Inflammatory macrophage treated with lipopolysaccharide for 4 hours (primary cell): Measurements from ENCODE around the gene SPRN.
"Not testable (repeated sequence)": the region's sequence is repeated elsewhere in the genome, so short reads cannot be mapped to it uniquely, and the experiment has no call there.

Source experiments
- DNase-seq: peaks from one replicate; pipeline ENCODE4 v3.0.0-alpha.2; 2020

The SPRN gene

GRCh38 chr10:133405272-133405671 is 19.2 kb downstream of the SPRN start:
- DNase-seq: no peak

- DNase-seq: peak; percentile 73
Observed at GRCh38 chr10:133403784-133404183, 20.6 kb downstream of the SPRN start.

GRCh38 chr10:133403359-133403758 is 21.1 kb downstream of the SPRN start:
- no peak for DNase-seq

GRCh38 chr10:133401981-133402725 is 22.3 kb downstream of the SPRN start:
- DNase-seq: no peak

- DNase-seq: no peak
Observed at GRCh38 chr10:133401500-133401899, 22.9 kb downstream of the SPRN start.

GRCh38 chr10:133400624-133401424 is 23.6 kb downstream of the SPRN start:
- peak; percentile 79 for DNase-seq

GRCh38 chr10:133399123-133399601 is 25.3 kb downstream of the SPRN start:
- no peak for DNase-seq

GRCh38 chr10:133397938-133398337 is 26.5 kb downstream of the SPRN start:
- no peak for DNase-seq

- DNase-seq: no peak
Observed at GRCh38 chr10:133396035-133396624, 28.3 kb downstream of the SPRN start.

GRCh38 chr10:133394801-133395221 is 29.6 kb downstream of the SPRN start:
- no peak for DNase-seq

- DNase-seq: peak; percentile 96
Observed at GRCh38 chr10:133394064-133394663, 30.3 kb downstream of the SPRN start, which contains the start of gene MTG1. Gene MTG1 (plus strand): TSS chr10:133394157. CDS start chr10:133394221, 64 bp downstream.

GRCh38 chr10:133393401-133394063 is 30.9 kb downstream of the SPRN start:
- no peak for DNase-seq

- DNase-seq: no peak
Observed at GRCh38 chr10:133391761-133392518, 32.5 kb downstream of the SPRN start.

- DNase-seq: no peak
Observed at GRCh38 chr10:133391249-133391635, 33.2 kb downstream of the SPRN start.

- DNase-seq: no peak
Observed at GRCh38 chr10:133390597-133391248, 33.7 kb downstream of the SPRN start.

GRCh38 chr10:133388973-133389818 is 35.2 kb downstream of the SPRN start:
- peak; percentile 32 for DNase-seq

- DNase-seq: no peak
Observed at GRCh38 chr10:133388236-133388972, 36.0 kb downstream of the SPRN start.

GRCh38 chr10:133386951-133387350 is 37.5 kb downstream of the SPRN start:
- not testable (repeated sequence) for DNase-seq

GRCh38 chr10:133385214-133385613 is 39.2 kb downstream of the SPRN start:
- no peak for DNase-seq
